Stimulated activated CD4-positive, alpha-beta T cell treated with anti-CD3 and anti-CD28 coated beads, Interleukin-4, amount 100 ng/mL, for 24 hours (primary cell): ENCODE results near the gene PGC.

Experiments
- DNase-seq: peaks from one replicate; pipeline ENCODE4 v3.0.0-alpha.2; 2020

The PGC gene

DNA sequence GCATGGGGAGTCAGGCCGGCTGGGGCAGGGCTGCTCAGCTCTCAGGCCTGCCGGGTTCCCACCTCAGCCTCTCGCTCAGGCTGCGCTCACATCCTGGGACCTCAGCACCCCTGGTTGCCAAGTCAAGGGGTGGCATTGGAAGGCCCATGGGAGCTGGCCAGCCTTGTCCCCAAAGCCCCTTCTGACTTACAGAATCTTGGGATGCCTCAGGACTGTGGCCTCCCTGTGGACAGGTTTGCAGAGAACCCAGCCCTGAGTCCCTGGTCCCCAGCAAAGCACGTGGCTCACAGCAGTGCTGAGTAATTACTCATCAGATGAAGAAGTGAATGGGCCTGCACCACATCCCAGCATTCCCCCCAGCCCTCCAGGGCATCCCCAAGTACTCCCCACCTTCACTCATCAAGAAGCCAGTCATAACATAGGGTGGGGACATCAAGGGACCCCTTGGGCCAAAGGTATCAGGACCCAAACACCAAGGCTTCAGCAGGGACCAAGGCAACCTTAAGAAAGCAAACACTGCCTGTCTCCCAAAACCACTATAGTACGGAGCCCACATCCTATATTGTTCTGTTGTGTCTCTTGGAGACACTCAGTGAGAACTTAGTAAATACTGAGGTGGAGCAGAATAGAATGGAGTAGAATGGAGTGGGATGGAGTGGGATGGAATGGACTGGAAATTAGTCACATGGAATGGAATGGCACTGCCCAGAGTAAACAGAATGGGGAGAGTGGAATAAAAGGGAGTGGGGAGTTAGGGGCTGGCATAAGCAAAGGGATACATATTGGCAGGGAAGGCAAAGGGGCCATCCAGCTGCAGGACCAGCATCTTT is 3.6 kb downstream of the PGC start:
- no peak for DNase-seq

DNA sequence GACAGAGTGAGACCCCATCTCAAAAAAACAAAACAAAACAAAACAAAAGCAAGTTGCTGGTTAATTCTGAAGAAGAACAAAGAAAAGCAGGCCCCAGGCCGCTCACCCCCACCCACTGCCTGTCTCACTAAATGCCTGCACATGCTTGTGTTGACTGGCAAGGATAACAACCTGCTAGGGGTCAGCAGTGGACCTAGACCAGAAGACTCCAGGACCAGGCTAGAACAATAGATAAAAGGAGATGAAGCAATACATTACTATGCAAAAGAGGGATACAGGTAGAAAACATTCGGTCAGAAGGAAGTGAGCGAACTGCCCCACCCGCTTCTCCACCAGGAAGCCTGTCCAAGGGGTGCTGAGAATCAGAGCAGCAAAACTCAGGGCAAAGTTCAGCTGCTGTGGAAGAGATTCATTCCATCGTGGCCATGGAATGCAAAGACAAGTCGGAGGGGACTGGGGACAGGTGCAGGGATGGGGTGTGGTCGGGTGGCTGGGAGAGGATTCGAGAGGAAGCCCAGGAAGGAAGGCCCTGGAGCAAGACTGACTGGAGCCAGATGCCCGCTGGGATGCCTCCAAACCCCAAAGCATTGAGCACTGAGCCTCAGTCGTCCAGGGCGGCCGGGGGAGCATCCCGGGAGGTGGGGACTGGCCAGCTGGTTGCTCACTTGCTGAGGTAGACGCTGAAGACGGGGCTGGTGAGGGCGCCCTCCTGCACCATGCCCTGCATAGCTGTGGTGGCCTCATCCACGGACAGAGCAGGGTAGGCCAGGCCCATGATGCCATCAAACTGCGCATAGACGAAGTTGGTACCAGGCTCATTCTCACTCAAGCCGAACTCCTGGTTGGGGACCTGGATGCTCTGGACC is 5.3 kb downstream of the PGC start:
- DNase-seq: no peak

DNA sequence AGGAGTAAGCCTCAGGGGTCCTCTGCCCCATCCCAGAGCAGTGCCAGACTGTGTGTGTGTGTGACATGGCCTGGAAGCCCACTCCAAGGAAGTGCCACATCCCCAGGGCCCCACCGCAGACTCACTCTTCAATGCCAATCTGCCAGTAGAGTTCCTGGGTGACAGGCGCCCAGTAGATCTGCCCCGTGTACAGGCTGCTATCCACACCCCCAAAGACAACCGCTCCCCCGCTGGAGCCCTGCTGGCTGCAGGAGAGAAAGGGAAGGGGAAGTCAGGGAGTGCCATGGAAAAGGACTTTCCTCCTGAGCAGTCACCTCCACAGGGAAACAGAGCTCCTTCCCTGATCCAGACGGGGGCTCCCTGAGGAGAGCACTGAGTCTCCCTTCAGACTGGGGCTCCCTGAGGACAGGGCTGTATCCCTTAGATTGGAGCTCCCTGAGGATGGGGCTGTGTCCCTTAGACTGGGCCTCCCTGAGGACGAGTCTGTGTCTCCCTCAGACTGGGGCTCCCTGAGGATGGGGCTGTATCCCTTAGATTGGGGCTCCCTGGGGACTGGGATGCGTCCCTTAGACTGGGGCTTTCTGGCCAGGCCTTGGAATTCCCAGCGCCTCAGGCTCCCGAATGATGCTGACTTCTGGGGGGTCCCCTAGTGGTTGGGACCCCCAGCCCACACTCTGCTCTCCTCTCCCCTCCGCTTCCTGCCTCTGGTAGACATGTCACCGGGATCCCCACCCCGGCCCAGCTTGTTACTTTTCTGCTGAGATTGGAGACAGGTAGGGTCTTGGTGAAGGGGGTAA is 6.6 kb downstream of the PGC start:
- DNase-seq: no peak

DNA sequence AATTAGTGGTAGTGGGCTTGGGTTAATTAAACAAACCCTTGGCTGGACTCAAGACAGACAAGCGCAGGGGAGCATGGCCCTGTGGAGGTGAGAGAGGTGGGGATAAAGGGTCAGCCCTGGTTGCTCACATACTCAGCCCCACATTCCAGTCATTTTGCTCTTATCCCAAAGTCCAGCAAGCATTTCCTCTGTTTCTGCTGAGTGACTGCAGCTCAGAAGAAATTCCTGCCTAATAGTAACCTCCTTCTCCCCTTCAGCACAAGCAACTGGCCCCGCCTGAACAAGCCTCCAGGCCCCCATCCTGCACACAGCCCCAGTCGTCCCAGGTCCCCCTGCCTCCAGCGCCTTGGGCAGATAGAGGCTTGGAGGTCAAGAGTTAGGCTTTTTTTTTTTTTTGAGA is 8.2 kb downstream of the PGC start:
- DNase-seq: no peak

DNA sequence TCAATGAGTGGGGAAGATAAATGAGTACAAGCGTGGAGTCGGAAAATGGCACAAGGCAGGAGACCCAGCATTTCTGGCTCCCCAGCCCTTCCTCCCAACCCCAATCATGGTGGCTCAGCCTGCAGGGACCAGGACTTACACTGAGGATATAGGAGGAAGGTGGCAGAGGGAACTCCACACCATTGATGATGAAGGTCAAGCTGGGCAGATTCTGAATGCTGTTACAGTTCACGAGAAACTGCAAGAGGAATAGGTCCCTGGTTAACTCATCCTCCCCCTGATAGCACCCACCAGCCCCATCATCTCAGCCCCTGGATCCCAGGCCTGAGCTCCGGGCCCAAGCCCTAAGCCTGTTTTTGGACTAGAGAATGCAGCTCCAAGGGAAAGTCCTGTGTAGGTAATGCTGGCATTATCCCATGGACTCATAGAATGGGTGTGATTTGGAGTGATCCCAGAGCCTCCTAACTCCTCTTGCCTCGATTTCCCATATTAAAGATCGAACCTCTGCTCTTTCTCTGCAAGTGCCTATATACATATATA is 9.5 kb downstream of the PGC start:
- DNase-seq: no peak

DNA sequence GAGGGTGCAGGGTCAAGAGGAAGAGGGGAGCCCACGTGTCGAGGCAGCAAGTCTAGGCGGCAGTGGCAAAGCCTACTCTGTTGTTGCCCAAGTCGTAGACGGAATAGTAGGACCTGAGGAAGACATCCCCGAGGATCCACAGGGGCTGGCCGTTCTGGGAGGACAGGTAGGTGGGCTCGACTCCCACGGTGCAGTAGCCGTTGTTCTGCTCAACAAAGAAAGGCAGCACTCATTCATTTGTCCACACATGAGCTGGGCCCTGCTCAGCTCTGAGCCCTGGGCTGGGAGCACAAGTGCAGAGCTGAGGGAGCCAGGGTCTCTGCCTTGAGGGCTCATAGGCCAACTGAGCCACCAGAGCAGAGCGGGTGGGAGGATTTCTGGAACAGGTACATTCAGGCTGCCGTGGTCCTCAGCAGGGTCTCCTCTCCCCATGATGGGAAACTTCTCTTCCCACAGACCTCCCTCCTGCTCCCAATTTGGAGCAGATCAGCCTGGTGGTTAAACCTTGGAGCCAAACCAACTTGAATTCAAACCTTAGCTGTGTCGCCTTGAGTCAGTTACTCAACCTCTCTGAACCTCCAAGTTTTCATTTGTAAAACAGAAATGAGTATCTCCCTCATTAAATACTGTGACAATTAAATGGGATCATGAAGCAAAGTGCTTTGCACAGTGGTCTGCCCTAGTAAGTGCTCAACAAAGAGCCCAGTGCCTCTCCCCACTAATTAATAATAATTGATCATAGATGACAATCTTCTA is 10.2 kb downstream of the PGC start:
- no peak for DNase-seq

DNA sequence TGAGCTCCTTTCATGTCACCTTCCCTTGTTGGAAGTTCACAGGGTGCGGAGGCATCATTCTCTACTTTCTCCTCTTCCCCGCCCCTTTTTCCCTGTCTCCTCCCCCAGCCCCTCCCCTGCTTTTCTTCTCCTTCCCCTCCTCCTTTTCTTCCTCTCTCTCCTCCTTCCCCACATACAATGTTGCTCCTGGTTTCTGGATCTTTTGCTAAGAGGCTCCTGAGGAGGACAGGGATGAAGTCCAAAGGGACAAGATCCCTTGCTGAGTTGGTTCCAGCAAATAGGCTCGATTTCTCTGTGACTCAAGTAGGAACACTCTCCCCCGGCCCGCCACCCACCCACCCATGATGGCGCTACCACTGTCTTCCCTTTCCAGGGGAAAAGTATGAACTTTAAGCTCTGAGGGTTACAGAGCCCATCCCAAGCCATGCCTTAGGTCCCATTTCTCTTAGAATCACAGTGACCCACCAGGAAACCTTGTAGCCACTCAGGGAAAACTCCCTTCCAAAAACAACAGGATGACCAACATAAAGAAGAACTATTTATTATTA is 10.9 kb downstream of the PGC start:
- DNase-seq: no peak

DNA sequence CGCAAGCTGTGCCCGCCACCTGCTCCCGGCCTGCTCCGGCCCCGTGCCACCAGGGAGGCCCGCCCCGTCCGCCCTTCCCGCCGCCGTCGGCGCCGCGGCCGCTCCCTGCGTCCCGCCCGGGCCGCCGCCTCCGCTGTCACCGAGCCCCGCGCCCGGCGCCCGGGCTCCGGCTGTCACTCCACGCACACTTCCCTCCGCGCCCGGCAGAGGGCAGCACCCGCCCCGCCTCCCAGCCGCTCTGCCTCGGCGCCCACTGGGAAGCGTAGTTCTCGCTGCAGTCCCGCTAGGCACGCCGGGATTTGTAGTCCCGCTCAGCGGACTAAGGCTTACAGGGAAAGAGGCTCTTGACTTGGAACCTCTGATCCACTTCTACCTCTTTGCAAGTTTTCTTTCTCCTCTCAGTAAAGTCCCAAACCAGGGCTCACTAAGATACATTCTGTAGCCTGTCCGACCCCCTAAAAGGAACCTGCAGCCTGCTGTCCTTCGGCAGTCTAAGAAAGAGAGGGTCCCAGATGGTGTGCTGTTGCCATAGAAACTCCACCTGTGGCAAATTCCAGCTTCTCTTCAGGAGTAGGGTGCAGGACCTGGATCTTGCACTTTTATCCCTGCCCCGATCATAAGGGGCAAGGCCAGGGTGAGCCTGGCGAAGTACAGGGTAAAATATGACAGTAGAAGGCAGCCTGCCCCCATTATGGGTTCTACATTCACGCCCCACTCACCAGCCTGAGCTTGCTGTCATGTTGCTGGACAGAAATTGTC is 11.6 kb downstream of the PGC start, which contains the start of gene TFEB:
TSS of gene TFEB (minus strand) at position 182 of the 759 bp plus-strand sequence. CDS start 44,395 bp downstream, outside the sequence.
- DNase-seq: peak; percentile 94

DNA sequence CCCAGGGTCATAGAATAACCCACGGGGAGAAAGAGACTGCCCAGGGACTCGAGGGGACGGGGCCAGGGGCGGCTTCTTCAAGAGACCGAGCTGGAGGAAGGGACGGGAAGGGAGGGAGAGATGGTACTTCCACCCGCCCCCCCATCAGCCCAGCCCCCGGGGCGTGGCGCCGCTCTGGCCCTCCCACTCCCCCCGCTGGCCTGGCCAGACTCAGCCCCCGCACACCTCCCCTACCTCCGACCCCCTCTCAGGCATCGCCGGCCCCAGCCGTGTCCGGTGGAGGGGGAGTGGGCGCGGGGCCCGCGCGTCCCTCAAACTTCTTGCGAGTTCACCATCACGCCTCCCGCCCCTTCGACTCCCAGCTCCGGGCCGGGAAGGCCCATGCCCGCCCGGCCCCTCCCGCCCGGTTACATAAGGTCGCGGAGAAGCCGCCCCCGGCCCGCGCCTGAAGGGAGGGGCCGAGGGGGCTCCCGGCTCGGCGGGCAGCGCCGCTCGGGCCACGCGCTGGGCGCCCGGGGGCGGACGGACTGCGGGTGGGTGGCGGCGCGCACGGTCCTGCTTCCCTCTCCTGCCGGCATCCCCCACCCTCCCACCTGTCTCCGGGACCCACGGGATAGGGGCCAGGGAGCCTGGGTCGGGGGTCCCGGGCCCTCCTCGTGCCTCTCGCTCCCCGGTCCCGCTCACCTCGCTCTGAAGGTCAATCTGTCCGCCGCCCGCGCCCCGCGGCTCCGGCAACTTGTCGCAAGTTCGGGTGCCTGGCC is 12.4 kb downstream of the PGC start:
- peak; percentile 66 for DNase-seq

DNA sequence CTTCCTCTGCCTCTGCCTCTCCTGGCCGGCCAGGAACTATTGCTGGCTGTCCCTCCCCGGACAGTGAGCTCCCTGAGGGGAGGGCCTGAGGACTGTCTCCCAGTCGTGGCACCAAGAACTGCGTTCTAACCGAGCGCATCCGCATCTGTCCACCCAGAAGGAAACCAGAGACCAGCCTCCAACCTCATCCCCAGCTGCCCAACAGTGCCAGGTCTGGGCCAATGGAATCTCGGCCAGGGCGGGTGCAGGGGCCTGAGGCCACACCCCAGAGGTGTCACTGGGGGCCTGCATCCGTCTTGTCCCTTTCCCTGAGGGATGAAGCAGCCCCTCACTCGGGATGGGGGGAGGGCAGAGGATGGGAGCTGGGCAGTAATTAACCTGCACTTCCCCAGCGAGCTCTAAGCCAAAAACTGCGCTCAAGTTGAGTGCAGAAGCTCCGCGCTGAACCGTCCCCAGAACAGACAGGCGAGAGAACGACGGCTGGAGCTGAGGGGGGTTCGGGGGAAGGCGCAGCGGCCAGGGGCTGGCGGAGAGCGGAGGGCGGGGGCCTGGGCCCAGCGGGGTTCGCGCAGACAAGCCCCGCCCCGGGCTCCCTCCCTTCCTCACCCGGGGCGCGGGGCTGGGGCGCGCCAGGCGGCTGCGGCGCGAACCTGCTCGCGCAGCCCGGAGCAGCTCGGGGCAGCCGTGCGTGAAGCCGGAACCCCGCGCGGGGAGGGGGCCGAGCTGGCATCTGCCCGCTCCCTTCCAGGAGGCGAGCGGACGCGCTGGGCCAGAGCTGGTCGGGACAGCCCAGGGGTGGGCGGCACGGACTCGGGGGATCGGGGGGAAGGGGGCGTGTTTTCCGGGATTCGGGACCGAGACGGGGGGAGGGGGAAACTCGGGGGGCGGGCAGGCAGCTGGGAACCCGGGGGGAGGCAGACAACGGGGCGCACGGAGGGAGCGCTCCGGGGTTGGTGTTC is 13.2 kb downstream of the PGC start:
- peak; percentile 48 for DNase-seq

DNA sequence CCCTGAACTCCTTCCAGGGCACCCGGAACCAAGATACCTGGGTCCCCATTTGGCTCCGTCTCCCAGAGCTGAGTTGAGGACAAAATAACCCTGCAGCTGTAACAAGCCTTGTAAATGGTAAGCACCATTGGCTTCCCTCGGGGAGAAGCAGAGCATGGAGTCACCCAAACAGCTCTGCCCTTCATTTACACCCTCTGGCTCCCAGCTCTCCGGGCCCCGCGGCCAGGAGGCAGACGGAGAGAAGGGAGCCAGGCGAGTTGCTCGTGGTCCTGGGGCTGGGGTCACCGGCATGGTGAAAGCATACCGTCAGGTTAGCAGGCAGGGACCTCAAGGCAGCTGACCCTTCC is 13.9 kb downstream of the PGC start:
- DNase-seq: no peak

DNA sequence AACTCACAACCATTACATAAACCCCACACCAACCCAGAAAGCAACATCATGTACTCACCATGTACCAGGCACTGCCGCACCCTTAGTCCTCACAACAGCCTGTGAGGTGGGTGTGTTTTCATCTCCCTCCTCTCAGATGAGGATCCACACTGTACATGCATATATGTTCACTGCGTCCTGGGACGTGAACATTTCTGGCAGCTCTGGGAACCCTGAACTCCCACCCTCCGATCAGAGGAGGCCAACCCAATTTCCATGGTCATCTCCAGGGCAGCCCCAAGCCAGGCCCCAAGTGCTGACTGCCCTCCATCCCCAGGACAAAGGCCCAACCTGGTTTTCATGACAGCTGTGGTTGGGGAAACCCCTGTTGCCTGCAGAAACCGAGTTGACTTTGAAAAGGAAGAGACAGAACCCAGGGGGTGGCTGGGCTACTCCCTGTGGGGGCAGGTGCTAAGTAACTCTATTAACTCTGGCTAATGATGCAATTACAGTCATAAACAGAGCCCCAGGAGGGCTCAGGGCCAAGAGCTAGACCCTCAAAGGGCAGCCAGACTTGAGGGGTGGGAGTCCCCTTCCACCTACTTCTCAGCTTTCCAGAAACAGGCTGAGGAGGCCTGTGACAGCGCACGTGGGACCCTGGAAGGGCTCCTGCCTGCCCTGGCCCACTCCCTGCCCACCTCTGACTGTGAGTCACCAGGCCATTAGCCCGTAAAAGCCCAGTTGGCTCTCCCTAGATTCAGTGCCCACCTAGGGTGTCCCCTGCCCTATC is 14.4 kb downstream of the PGC start:
- DNase-seq: peak; percentile 66

DNA sequence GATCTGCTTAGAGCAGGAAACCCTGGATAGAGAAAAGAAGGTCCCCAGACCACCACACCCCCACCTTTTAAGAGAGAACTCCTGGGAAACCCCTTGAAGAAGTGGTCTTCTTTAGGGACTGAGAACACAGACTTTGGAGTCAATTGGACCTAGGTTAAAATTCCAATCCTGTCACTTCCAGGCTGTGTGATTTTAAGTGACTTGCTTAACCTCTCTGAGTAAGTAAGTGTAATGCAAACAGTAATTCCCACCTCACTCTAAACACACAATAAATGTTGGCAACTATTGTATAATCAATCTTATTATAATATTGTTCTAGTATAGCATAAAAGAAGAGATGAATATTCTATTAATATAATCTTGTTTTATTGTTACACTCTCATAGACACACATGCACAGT is 15.0 kb downstream of the PGC start:
- no peak for DNase-seq

DNA sequence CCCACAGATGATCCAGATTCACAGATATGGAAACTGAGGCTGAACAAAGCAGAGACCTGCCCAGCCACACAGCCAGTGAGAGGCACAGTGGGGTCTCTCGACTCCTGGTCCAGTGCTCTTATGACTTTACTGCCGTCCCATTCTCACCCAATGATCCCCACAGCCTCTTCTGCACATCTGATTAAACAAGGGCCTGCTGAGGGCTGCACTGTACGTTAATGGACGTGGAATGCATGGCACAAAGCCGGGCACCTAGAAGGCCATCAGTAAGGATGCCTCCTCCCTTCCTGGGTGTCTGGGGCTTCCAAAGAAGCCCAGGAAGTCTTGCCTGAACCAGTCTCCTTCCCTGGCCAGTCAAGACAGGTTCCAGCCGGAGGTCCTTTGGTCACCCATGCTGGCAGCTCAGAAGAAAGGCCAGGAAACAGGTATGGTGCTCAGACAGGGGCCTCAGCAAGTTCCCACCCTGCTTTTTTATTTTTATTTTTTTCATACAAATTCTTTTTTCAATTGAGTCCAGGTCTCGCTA is 15.6 kb downstream of the PGC start:
- DNase-seq: no peak

DNA sequence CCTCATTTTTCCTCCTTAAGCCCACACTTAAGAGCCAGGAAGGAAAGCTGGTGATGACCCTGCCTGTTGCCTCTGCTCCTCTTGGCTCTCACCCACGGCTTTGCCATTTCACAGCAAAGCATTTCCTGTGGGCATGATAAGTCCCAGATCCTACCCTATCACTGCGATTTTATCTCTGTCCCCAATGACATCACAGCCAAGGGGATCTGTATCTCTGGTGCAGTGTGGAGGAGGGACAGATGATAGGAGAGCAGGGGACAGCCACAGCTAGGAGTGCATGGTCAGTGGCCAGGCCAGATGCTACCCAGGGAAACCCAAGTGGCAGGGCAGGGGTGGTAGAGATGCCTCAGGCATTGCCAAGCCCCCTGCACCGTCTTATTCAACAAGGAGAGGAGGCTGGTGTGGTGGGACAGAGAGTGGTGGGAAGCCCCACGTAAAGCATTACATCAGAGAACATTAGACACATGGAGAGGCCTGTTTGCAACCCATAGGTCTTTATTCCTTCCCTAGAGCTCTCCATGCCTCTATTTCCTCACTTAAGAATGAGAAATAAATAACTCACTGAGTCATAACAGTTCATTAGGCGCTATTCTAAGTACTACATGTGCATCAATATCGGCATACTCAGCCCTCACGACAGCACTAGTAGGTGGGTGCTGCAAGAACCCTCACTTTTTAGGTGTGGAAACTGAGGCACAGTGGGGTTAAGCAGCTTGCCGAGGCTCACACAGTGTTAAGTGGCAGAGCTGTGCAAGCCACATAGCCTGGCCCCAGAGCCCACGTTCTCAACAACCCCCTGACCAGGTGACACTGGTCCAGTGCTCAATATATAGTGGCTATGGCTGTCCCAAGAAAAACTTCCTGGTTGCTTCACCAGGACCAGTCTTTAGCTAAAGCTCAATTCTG is 16.4 kb downstream of the PGC start:
- no peak for DNase-seq

DNA sequence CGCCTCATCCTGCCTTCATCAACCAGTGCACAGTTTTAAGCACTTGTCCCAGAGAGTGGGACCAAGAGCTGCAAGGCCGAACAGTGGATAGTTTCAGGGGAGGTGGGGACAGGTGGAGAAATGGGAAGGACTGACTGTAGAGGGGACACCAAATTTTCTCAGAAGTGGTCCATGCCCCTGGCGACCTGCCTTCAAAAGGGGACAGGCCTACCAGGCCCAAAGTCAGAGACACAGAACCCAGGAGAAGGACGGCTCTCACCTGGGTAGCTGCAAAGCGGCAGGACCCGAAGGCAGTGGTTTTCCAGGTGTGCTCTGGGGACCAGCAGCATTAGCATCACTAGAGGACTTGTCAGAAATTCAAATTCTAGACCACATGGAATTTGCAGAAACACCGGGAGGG is 17.6 kb downstream of the PGC start:
- no peak for DNase-seq

DNA sequence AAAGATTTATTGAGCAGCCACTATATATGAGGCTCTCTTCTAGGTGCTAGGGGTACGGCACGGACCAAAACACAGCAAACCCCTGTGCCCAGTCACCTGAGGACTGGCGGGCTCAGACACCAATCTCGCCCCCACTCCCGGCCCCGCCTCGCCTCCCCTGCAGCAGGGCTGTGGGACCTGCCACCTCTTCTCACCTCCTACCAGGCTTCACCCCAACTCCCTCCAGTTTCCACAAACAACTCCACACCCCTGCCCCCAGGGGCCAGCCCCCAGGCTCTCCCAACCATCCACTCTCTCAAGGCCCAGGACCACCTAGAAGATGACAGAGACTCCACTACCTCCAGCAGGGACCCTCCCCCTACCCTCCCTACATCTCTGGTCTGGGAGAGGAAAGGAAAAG is 18.2 kb downstream of the PGC start:
- DNase-seq: no peak
